HUES48 (cell line): ENCODE data around the gene PIGL.
"Not testable (repeated sequence)": the region's sequence is repeated elsewhere in the genome, so short reads cannot be mapped to it uniquely, and the experiment has no call there.

ENCODE experiments used
- H3K27ac ChIP-seq: one replicate; pipeline ENCODE4 v1.7.0; 2013; ENCODE audit warnings: low read depth, low read length, inconsistent platforms
- H3K27me3 ChIP-seq: 2 replicates; pipeline ENCODE4 v1.6.1; 2013; ENCODE audit warnings: mild to moderate bottlenecking, low read length; ENCODE audit not compliant: control insufficient read depth, insufficient read depth
- H3K36me3 ChIP-seq: 2 replicates; pipeline ENCODE4 v1.6.1; 2013; ENCODE audit warnings: low read length; ENCODE audit not compliant: control insufficient read depth, insufficient read depth
- H3K4me1 ChIP-seq: 2 replicates; pipeline ENCODE4 v1.6.1; 2013; ENCODE audit warnings: mild to moderate bottlenecking, low read length; ENCODE audit not compliant: control insufficient read depth, insufficient read depth
- H3K4me3 ChIP-seq: 2 replicates; pipeline ENCODE4 v1.5.1; 2013; ENCODE audit warnings: mild to moderate bottlenecking, low read depth, low read length
- H3K9ac ChIP-seq: 2 replicates; pipeline ENCODE4 v1.6.1; 2013; ENCODE audit warnings: mild to moderate bottlenecking, low read depth, low read length, moderate library complexity
- H3K9me3 ChIP-seq: 2 replicates; pipeline ENCODE4 v1.6.1; 2013; ENCODE audit warnings: low read length; ENCODE audit not compliant: control insufficient read depth, insufficient read depth

PIGL gene

DNA sequence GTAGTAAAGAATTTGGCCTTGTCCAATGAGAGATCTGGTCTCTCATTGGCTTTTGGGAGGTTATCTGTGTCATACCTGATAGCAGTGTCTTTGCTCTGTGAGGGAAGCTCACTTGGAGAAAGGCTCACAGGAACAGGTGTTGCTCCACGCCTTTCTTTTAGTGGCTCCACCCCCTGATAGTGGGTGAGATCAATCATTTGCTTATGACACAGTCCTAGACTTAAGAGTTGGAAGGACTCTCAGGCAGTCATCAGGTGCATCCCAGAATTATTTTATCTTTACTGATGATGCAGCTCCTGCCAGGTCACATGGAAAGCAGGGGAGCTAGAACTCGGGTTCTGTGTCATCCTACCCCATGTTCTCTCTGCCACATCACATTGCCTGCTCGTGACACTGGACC, 76.9 kb downstream of the PIGL start:
- Histone ChIP-seq H3K27ac (no peak overlapping the region), H3K4me3 (no peak overlapping the region), H3K9ac (no peak overlapping the region), H3K4me1 (peaks cover 10% of the 10 kb centered on the region), H3K36me3 (no peaks in the 10 kb centered on the region), H3K27me3 (no peaks in the 10 kb centered on the region), H3K9me3 (no peaks in the 10 kb centered on the region)

- Histone ChIP-seq H3K27ac (no peak overlapping the region), H3K4me1 (peaks cover 10% of the 10 kb centered on the region), H3K9ac (no peak overlapping the region), H3K4me3 (no peak overlapping the region), H3K36me3 (no peaks in the 10 kb centered on the region), H3K27me3 (no peaks in the 10 kb centered on the region), H3K9me3 (no peaks in the 10 kb centered on the region)
These were observed 77.5 kb downstream of the PIGL start for GRCh38 chr17:16294560-16294959.

DNA sequence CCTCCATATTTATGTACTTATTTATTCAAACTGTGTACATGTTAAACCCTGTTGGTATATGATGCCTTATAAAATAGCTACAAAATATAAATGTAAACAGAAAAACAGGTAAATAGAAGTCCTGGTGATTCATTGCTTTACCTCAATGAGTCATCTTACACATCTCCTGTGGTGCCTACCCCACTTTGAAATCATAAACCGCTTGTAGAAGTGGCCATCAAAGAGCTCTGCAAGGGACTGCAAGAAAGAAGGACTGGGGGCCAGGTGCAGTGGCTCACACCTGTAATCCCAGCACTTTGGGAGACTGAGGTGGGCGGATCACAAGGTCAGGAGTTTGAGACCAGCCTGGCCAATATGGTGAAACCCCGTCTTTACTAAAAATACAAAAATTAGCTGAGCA, 79.1 kb downstream of the PIGL start:
- not testable (repeated sequence) for H3K9me3 ChIP-seq, H3K9ac ChIP-seq, H3K36me3 ChIP-seq, H3K27ac ChIP-seq, H3K27me3 ChIP-seq, H3K4me3 ChIP-seq
- peaks cover 10% of the 10 kb centered on the region for H3K4me1 ChIP-seq

DNA sequence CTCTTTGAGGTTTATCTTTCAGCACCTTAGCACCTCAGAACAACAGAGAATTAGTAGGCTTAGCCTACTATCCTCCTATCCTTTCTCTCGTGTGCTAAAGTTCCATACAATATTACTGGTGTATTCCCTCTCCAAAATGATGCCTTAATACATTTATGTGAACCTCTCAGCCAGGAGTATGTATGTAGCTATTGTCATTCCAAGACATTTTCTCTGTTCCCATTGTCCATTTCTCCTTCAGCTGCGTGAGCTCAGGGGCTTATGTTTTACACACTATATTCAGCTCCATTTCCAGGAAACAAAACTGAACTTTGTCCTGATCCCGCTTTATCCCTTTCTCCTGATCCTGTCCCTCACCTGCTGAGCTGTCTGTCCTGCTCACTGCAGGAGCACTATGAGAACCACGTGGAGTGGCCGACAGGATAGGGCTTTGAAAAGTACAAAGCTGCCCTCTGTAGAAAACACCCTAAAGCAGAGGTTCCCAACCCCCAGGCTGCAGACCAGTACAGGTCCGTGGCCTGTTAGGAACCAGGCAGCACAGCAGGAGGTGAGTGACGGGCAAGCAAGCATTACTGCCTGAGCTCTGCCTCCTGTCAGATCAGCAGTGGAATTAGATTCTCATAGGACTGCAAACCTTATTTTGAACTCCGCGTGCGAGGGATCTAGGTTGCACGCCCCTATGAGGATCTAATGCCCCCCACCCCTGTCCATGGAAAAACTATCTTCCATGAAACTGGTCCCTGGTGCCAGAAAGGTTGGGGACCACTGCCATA, 80.5 kb downstream of the PIGL start:
- no peaks in the 10 kb centered on the region for H3K27me3 ChIP-seq
- H3K4me3 ChIP-seq = no peak overlapping the region
- H3K36me3 ChIP-seq = peaks cover 5% of the 10 kb centered on the region; the same call in 1 of the 2 replicates
- H3K9me3 ChIP-seq = no peaks in the 10 kb centered on the region
- H3K4me1 ChIP-seq = peaks cover 10% of the 10 kb centered on the region
- H3K27ac ChIP-seq = peak overlapping the region; percentile 81
- no peak overlapping the region for H3K9ac ChIP-seq

DNA sequence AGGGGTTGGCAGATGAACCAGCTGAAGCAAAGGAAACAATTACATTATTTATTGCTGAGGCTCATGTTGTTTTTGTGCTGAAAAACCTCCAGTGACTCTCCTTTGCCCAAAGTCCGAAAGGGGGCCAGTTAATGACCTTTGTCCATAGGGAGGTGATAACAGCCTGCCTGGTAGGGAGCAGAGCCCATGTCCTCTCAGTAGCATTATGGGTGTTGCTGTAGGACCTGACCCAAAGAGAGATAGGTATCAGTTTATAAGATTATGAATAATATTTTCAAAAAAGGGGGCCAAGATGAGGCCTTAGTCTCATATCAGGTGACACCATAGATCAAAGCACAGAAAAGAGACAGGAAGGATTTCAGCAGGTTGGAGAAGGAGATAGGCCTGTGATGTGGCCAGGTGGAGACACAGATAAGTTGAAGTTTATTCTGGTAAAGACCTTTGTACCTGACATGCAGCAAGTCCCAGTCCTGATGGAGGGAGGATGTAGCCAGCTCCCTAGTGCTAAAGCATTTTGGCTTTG, 81.2 kb downstream of the PIGL start:
- Histone ChIP-seq H3K9ac (no peak overlapping the region), H3K36me3 (peaks cover 5% of the 10 kb centered on the region; the same call in 1 of the 2 replicates), H3K4me3 (no peak overlapping the region), H3K4me1 (peaks cover 10% of the 10 kb centered on the region), H3K9me3 (no peaks in the 10 kb centered on the region), H3K27ac (peak overlapping the region; percentile 81), H3K27me3 (no peaks in the 10 kb centered on the region)

DNA sequence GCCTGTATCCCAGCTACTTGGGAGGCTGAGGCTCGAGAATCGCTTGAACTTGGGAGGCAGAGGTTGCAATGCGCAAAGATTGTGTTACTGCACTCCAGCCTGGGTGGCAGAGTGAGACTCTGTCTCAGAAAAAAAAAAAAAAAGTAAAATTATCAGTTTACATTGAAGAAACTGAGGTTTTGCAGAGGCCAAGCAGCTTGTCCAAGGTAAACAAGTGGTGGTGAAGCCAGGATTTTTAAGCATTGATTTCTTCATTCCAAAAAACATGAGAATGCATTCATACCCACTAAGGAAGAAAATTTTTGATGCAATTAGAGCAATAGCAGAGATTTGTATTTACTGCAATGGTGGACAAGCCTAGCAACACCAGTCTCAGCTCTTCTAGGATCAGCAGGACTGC, 83.5 kb downstream of the PIGL start:
- Histone ChIP-seq H3K4me1 (peaks cover 10% of the 10 kb centered on the region), H3K27ac (no peak overlapping the region), H3K4me3 (no peak overlapping the region), H3K9me3 (no peaks in the 10 kb centered on the region), H3K36me3 (peaks cover 5% of the 10 kb centered on the region; the same call in 1 of the 2 replicates), H3K9ac (no peak overlapping the region), H3K27me3 (no peaks in the 10 kb centered on the region)

- Histone ChIP-seq H3K27ac (no peak overlapping the region), H3K4me3 (no peak overlapping the region), H3K36me3 (peaks cover 5% of the 10 kb centered on the region; the same call in 1 of the 2 replicates), H3K27me3 (no peaks in the 10 kb centered on the region), H3K9ac (no peak overlapping the region), H3K9me3 (no peaks in the 10 kb centered on the region), H3K4me1 (peaks cover 8% of the 10 kb centered on the region)
These were observed 85.2 kb downstream of the PIGL start for GRCh38 chr17:16301963-16302855.

DNA sequence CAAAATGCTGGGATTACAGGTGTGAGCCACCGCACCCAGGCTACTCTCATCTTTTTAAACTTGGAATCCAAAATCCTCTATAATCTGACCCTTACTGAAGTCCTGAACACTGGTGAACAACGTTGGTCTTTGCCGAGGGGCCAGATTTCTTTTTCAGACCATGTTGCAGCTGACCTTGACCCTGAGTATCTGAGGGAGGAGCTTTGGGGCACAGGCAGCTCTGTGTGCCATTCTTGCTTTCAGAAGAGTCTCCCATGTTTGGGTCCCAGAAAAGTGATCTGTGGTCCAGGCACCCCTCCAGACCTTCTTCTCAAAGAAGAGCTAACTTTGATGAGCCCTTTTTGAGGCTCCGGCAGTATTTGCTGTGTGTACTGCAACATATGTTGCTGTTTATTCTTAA, 85.8 kb downstream of the PIGL start:
- no peaks in the 10 kb centered on the region for H3K27me3 ChIP-seq
- no peak overlapping the region for H3K9ac ChIP-seq
- H3K36me3 ChIP-seq = peaks cover 5% of the 10 kb centered on the region; the same call in 1 of the 2 replicates

GRCh38 chr17:16304830-16305229, 87.8 kb downstream of the PIGL start:
- no peaks in the 10 kb centered on the region for H3K4me1 ChIP-seq
- no peaks in the 10 kb centered on the region for H3K9me3 ChIP-seq
- no peak overlapping the region for H3K4me3 ChIP-seq
- H3K27me3 ChIP-seq = no peaks in the 10 kb centered on the region
- no peak overlapping the region for H3K9ac ChIP-seq
- peaks cover 5% of the 10 kb centered on the region; the same call in 1 of the 2 replicates for H3K36me3 ChIP-seq
- H3K27ac ChIP-seq = no peak overlapping the region

More for the DNA sequence above, 85.8 kb downstream of the PIGL start:
- no peak overlapping the region for H3K4me3 ChIP-seq
- no peak overlapping the region for H3K27ac ChIP-seq
- H3K9me3 ChIP-seq = no peaks in the 10 kb centered on the region
- H3K4me1 ChIP-seq = peaks cover 1% of the 10 kb centered on the region; the same call in 1 of the 2 replicates

- Histone ChIP-seq H3K4me3 (no peak overlapping the region), H3K4me1 (no peaks in the 10 kb centered on the region), H3K9ac (no peak overlapping the region), H3K9me3 (no peaks in the 10 kb centered on the region), H3K27ac (no peak overlapping the region), H3K36me3 (peaks cover 8% of the 10 kb centered on the region; the same call in 1 of the 2 replicates), H3K27me3 (no peaks in the 10 kb centered on the region)
These were observed 89.2 kb downstream of the PIGL start for GRCh38 chr17:16306211-16306610.

DNA sequence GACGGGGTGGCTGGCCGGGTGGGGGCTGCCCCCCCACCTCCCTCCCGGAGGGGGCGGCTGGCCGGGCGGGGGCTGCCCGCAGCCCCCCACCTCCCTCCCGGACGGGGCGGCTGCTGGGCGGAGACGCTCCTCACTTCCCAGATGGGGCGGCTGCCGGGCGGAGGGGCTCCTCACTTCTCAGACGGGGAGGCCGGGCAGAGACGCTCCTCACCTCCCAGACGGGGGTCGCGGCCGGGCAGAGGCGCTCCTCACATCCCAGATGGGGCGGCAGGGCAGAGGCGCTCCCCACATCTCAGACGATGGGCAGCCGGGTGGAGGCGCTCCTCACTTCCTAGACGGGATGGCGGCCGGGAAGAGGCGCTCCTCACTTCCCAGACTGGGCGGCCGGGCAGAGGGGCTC, 95.1 kb downstream of the PIGL start:
- H3K4me3 ChIP-seq, H3K27me3 ChIP-seq, H3K27ac ChIP-seq, H3K4me1 ChIP-seq, H3K9me3 ChIP-seq, H3K9ac ChIP-seq, H3K36me3 ChIP-seq: not testable (repeated sequence)
